ENCODE measurements around the gene GAPDH. TPM values are rescaled to one million over a fixed set of nuclear protein-coding genes. Genes with fewer than 3 reads are reported as not detected.

The GAPDH gene
- polyA plus RNA-seq, 1 donor from 2014 or later, result 1,479 TPM

GRCh38 chr12:6523708-6524107, 10.6 kb upstream of the GAPDH start:
- H3K9me3 Mint-ChIP-seq, result no peaks in the 10 kb centered on the region
- no peaks in the 10 kb centered on the region for H3K4me1 Mint-ChIP-seq
- no peak overlapping the region for H3K4me3 Mint-ChIP-seq
- no peak overlapping the region for H3K27ac Mint-ChIP-seq
- peaks cover 4% of the 10 kb centered on the region for H3K36me3 Mint-ChIP-seq
- no peaks in the 10 kb centered on the region for H3K27me3 Mint-ChIP-seq

- Mint-ChIP-seq H3K4me1 (no peaks in the 10 kb centered on the region), H3K36me3 (peaks cover 4% of the 10 kb centered on the region), H3K27ac (peak overlapping the region in 1 of 3 donors; percentile 25), H3K9me3 (no peaks in the 10 kb centered on the region), H3K4me3 (no peak overlapping the region), H3K27me3 (no peaks in the 10 kb centered on the region)
These were observed 9.7 kb upstream of the GAPDH start for GRCh38 chr12:6524648-6525047.

- H3K27ac Mint-ChIP-seq, result no peak overlapping the region
- H3K27me3 Mint-ChIP-seq, result no peaks in the 10 kb centered on the region
- H3K9me3 Mint-ChIP-seq, result no peaks in the 10 kb centered on the region
- H3K36me3 Mint-ChIP-seq, result peaks cover 2% of the 10 kb centered on the region
- H3K4me1 Mint-ChIP-seq, result no peaks in the 10 kb centered on the region
- no peak overlapping the region for H3K4me3 Mint-ChIP-seq
These were observed 8.1 kb upstream of the GAPDH start for GRCh38 chr12:6526201-6526600.

- H3K27ac Mint-ChIP-seq, result peak overlapping the region in 1 of 3 donors; percentile 53
- no peak overlapping the region for H3K4me3 Mint-ChIP-seq
These were observed 7.4 kb upstream of the GAPDH start for GRCh38 chr12:6526766-6527525.

GRCh38 chr12:6527711-6528110, 6.6 kb upstream of the GAPDH start:
- peaks cover 2% of the 10 kb centered on the region for H3K36me3 Mint-ChIP-seq
- H3K9me3 Mint-ChIP-seq, result no peaks in the 10 kb centered on the region
- H3K4me3 Mint-ChIP-seq, result no peak overlapping the region
- no peaks in the 10 kb centered on the region for H3K27me3 Mint-ChIP-seq
- peaks cover 2 to 6% (median 4%) of the 10 kb centered on the region in 3 donors for H3K4me1 Mint-ChIP-seq
- H3K27ac Mint-ChIP-seq, result no peak overlapping the region

More at GRCh38 chr12:6526766-6527525, 7.4 kb upstream of the GAPDH start:
- no peaks in the 10 kb centered on the region for H3K9me3 Mint-ChIP-seq
- H3K36me3 Mint-ChIP-seq, result peaks cover 2% of the 10 kb centered on the region
- H3K27me3 Mint-ChIP-seq, result no peaks in the 10 kb centered on the region
- H3K4me1 Mint-ChIP-seq, result peaks cover 0 to under 1% (median 0%) of the 10 kb centered on the region in 3 donors

GRCh38 chr12:6528539-6529235, 5.6 kb upstream of the GAPDH start:
- no peaks in the 10 kb centered on the region for H3K27me3 Mint-ChIP-seq
- peaks cover 2% of the 10 kb centered on the region for H3K36me3 Mint-ChIP-seq
- peak overlapping the region in 2 of 3 donors; percentile 9 to 58 for H3K27ac Mint-ChIP-seq
- H3K4me3 Mint-ChIP-seq, result no peak overlapping the region
- peaks cover 2 to 9% (median 6%) of the 10 kb centered on the region in 3 donors for H3K4me1 Mint-ChIP-seq
- H3K9me3 Mint-ChIP-seq, result no peaks in the 10 kb centered on the region

- no peaks in the 10 kb centered on the region for H3K27me3 Mint-ChIP-seq
- H3K4me1 Mint-ChIP-seq, result peaks cover 4 to 11% (median 9%) of the 10 kb centered on the region in 3 donors
- H3K4me3 Mint-ChIP-seq, result no peak overlapping the region
- H3K36me3 Mint-ChIP-seq, result no peaks in the 10 kb centered on the region
- peak overlapping the region in 2 of 3 donors; percentile 1 to 58 for H3K27ac Mint-ChIP-seq
- H3K9me3 Mint-ChIP-seq, result no peaks in the 10 kb centered on the region
These were observed 5.0 kb upstream of the GAPDH start for GRCh38 chr12:6529291-6529737.

GRCh38 chr12:6530576-6531260, 3.6 kb upstream of the GAPDH start:
- Mint-ChIP-seq H3K27ac (peak overlapping the region in 1 of 3 donors; percentile 3), H3K36me3 (no peaks in the 10 kb centered on the region)

GRCh38 chr12:6532051-6532926, 2.0 kb upstream of the GAPDH start:
- Mint-ChIP-seq H3K4me3 (peak overlapping the region; percentile 83 to 94 (median 90)), H3K27me3 (no peaks in the 10 kb centered on the region), H3K4me1 (peaks cover 10 to 24% (median 21%) of the 10 kb centered on the region in 3 donors), H3K9me3 (no peaks in the 10 kb centered on the region), H3K36me3 (no peaks in the 10 kb centered on the region), H3K27ac (peak overlapping the region; percentile 93 to 98 (median 97))

More at GRCh38 chr12:6530576-6531260, 3.6 kb upstream of the GAPDH start:
- Mint-ChIP-seq H3K9me3 (no peaks in the 10 kb centered on the region), H3K27me3 (no peaks in the 10 kb centered on the region), H3K4me3 (no peak overlapping the region), H3K4me1 (peaks cover 7 to 13% (median 12%) of the 10 kb centered on the region in 3 donors)

GRCh38 chr12:6532927-6533652, 1.2 kb upstream of the GAPDH start:
- no peaks in the 10 kb centered on the region for H3K27me3 Mint-ChIP-seq
- peak overlapping the region; percentile 83 to 94 (median 90) for H3K4me3 Mint-ChIP-seq
- H3K27ac Mint-ChIP-seq, result peak overlapping the region; percentile 93 to 98 (median 97)
- H3K9me3 Mint-ChIP-seq, result no peaks in the 10 kb centered on the region
- H3K4me1 Mint-ChIP-seq, result peaks cover 15 to 29% (median 27%) of the 10 kb centered on the region in 3 donors
- no peaks in the 10 kb centered on the region for H3K36me3 Mint-ChIP-seq

GRCh38 chr12:6533653-6533922, 729 bp upstream of the GAPDH start:
- Mint-ChIP-seq H3K4me1 (peaks cover 15 to 31% (median 30%) of the 10 kb centered on the region in 3 donors), H3K4me3 (peak overlapping the region; percentile 83 to 94 (median 90)), H3K27me3 (no peaks in the 10 kb centered on the region), H3K9me3 (no peaks in the 10 kb centered on the region), H3K36me3 (no peaks in the 10 kb centered on the region), H3K27ac (peak overlapping the region; percentile 84 to 98 (median 97))

- no peaks in the 10 kb centered on the region for H3K36me3 Mint-ChIP-seq
- H3K9me3 Mint-ChIP-seq, result no peaks in the 10 kb centered on the region
- H3K27me3 Mint-ChIP-seq, result no peaks in the 10 kb centered on the region
- peaks cover 19 to 38% (median 36%) of the 10 kb centered on the region in 3 donors for H3K4me1 Mint-ChIP-seq
- H3K4me3 Mint-ChIP-seq, result peak overlapping the region; percentile 91 to 99 (median 96)
- peak overlapping the region; percentile 94 to 98 (median 97) for H3K27ac Mint-ChIP-seq
These were observed 303 bp downstream of the GAPDH start for GRCh38 chr12:6534695-6534944.

GRCh38 chr12:6534945-6535696, 804 bp downstream of the GAPDH start:
- H3K4me1 Mint-ChIP-seq, result peaks cover 24 to 43% (median 38%) of the 10 kb centered on the region in 3 donors
- no peaks in the 10 kb centered on the region for H3K9me3 Mint-ChIP-seq
- no peaks in the 10 kb centered on the region for H3K27me3 Mint-ChIP-seq
- peak overlapping the region; percentile 91 to 99 (median 96) for H3K4me3 Mint-ChIP-seq
- no peaks in the 10 kb centered on the region for H3K36me3 Mint-ChIP-seq
- peak overlapping the region; percentile 94 to 98 (median 97) for H3K27ac Mint-ChIP-seq

- peak overlapping the region; percentile 91 to 99 (median 96) for H3K4me3 Mint-ChIP-seq
- peaks cover 28 to 47% (median 42%) of the 10 kb centered on the region in 3 donors for H3K4me1 Mint-ChIP-seq
- H3K9me3 Mint-ChIP-seq, result no peaks in the 10 kb centered on the region
- H3K36me3 Mint-ChIP-seq, result no peaks in the 10 kb centered on the region
- H3K27ac Mint-ChIP-seq, result peak overlapping the region; percentile 94 to 98 (median 97)
- H3K27me3 Mint-ChIP-seq, result no peaks in the 10 kb centered on the region
These were observed 1.3 kb downstream of the GAPDH start for GRCh38 chr12:6535697-6535946.

Data from IgD-negative memory B cell (primary cell).